Calu3 (cell line): ENCODE data around the gene AMBRA1. TPM values are rescaled to one million over a fixed set of nuclear protein-coding genes. Genes with fewer than 3 reads are reported as not detected.

Experiments
- BruUV-seq: library from RNA; stranded (reverse); fragments of 400-500 nt; replicated peaks from 2 replicates; lab custom pipeline; 2021; lab: Mats Ljungman, UMichigan
- CTCF ChIA-PET: fragments of 300-600 bp; sonication (Branson Sonifier 250); formaldehyde crosslinking; loops from one replicate; lab custom pipeline; 2022; ENCODE audit warnings: antibody characterized with exemption; lab: Charles Lee
- DNase-seq: peaks from one replicate; pipeline ENCODE4 v3.0.0; 2022
- H3K27ac Mint-ChIP-seq: one replicate; pipeline ENCODE4 v1.8.0; 2022; ENCODE audit warnings: mixed read lengths; ENCODE audit not compliant: unreplicated experiment
- H3K27me3 Mint-ChIP-seq: one replicate; pipeline ENCODE4 v1.8.0; 2022; ENCODE audit warnings: mixed read lengths; ENCODE audit not compliant: unreplicated experiment
- H3K36me3 Mint-ChIP-seq: one replicate; pipeline ENCODE4 v1.8.0; 2022; ENCODE audit warnings: mild to moderate bottlenecking, moderate library complexity, mixed read lengths; ENCODE audit not compliant: insufficient read depth, unreplicated experiment
- H3K4me1 Mint-ChIP-seq: one replicate; pipeline ENCODE4 v1.8.0; 2022; ENCODE audit warnings: mild to moderate bottlenecking, low read depth, mixed read lengths; ENCODE audit not compliant: unreplicated experiment
- H3K4me3 Mint-ChIP-seq: one replicate; pipeline ENCODE4 v1.8.0; 2022; ENCODE audit warnings: mild to moderate bottlenecking, low read depth, moderate library complexity, mixed read lengths; ENCODE audit not compliant: unreplicated experiment
- H3K9me3 Mint-ChIP-seq: one replicate; pipeline ENCODE4 v1.8.0; 2022; ENCODE audit warnings: low read depth, mixed read lengths; ENCODE audit not compliant: unreplicated experiment
- CTCF ChIP-seq: fragments of 200-600 bp; IDR thresholded peaks from one replicate; pipeline ENCODE4 v1.8.0; 2022; ENCODE audit warnings: antibody characterized with exemption; ENCODE audit not compliant: unreplicated experiment
- intact Hi-C: fragments of 100-400 bp; cut with micrococcal nuclease; formaldehyde crosslinking; loops from one replicate; pipeline ENCODE4 v1.10.0; 2022; ENCODE audit not compliant: unreplicated experiment
- total RNA-seq: library from RNA; stranded (reverse); gene quantifications from 2 replicates; pipeline ENCODE4 v1.2.3, GENCODE V29; 2022

AMBRA1 gene
- total RNA-seq, 1 experiment from 2014 or later, result 35.0 TPM

- no peak for TF ChIP-seq CTCF
- no peaks in the 10 kb centered on the region for H3K27me3 Mint-ChIP-seq
- H3K4me3 Mint-ChIP-seq, result no peak overlapping the region
- intact Hi-C loops, result no loop called here
- no peak for DNase-seq
- peak overlapping the region; percentile 61 for H3K27ac Mint-ChIP-seq
- H3K36me3 Mint-ChIP-seq, result peaks cover 18% of the 10 kb centered on the region
- CTCF ChIA-PET, result no interaction called here
- no TSS peak for BruUV-seq
- H3K4me1 Mint-ChIP-seq, result peaks cover 17% of the 10 kb centered on the region
- no peaks in the 10 kb centered on the region for H3K9me3 Mint-ChIP-seq
These were observed 41.8 kb upstream of the AMBRA1 start for GRCh38 chr11:46635557-46636139.

- Mint-ChIP-seq H3K4me1 (no peaks in the 10 kb centered on the region), H3K4me3 (no peak overlapping the region), H3K27me3 (no peaks in the 10 kb centered on the region), H3K36me3 (peaks cover 10% of the 10 kb centered on the region), H3K27ac (no peak overlapping the region), H3K9me3 (no peaks in the 10 kb centered on the region)
- BruUV-seq, result no TSS peak
- CTCF ChIA-PET, result interaction anchor here (0.7 kb wide), 1 partner anchor 54 kb away, joined by 3 read pairs; no protein-coding TSS in a partner anchor
- no peak for DNase-seq
- intact Hi-C loops, result no loop called here
- no peak for TF ChIP-seq CTCF
These were observed 39.7 kb upstream of the AMBRA1 start for GRCh38 chr11:46633291-46634217.

GRCh38 chr11:46632502-46632901, 38.7 kb upstream of the AMBRA1 start:
- no peaks in the 10 kb centered on the region for H3K27me3 Mint-ChIP-seq
- BruUV-seq, result no TSS peak
- no peak overlapping the region for H3K27ac Mint-ChIP-seq
- DNase-seq, result no peak
- TF ChIP-seq CTCF, result no peak
- CTCF ChIA-PET, result no interaction called here
- intact Hi-C loops, result no loop called here
- H3K9me3 Mint-ChIP-seq, result no peaks in the 10 kb centered on the region
- no peaks in the 10 kb centered on the region for H3K4me1 Mint-ChIP-seq
- H3K36me3 Mint-ChIP-seq, result peaks cover 10% of the 10 kb centered on the region
- H3K4me3 Mint-ChIP-seq, result no peak overlapping the region

GRCh38 chr11:46631676-46632075, 37.9 kb upstream of the AMBRA1 start:
- intact Hi-C loops, result no loop called here
- BruUV-seq, result no TSS peak
- H3K9me3 Mint-ChIP-seq, result no peaks in the 10 kb centered on the region
- H3K27ac Mint-ChIP-seq, result no peak overlapping the region
- no peaks in the 10 kb centered on the region for H3K4me1 Mint-ChIP-seq
- no peak for TF ChIP-seq CTCF
- no peak overlapping the region for H3K4me3 Mint-ChIP-seq
- H3K36me3 Mint-ChIP-seq, result peaks cover 10% of the 10 kb centered on the region
- H3K27me3 Mint-ChIP-seq, result no peaks in the 10 kb centered on the region
- no peak for DNase-seq
- CTCF ChIA-PET, result interaction anchor here (0.6 kb wide), 1 partner anchor 212 kb away, joined by 3 read pairs; no protein-coding TSS in a partner anchor
